IMR-90 (cell line): ENCODE measurements around the gene PRSS50. TPM values are rescaled to one million over a fixed set of nuclear protein-coding genes. Genes with fewer than 3 reads are reported as not detected.

Source experiments
- ATAC-seq: fragments of 200-7000 bp; cut with Tn5 transposase; 2 replicates; pipeline ENCODE4 v1.9.1; 2020; ENCODE audit warnings: low read depth, mild to moderate bottlenecking, moderate library complexity
- BruUV-seq: library from RNA; stranded (reverse); fragments of 400-500 nt; replicated peaks from 2 replicates; lab custom pipeline; 2021; lab: Mats Ljungman, UMichigan
- CTCF ChIA-PET: fragments of 300-600 bp; formaldehyde crosslinking; extraction: SDS; loops from one replicate; lab custom pipeline; 2021; ENCODE audit warnings: antibody characterized with exemption; lab: Yijun Ruan, JAX
- POLR2A ChIA-PET: fragments of 300-600 bp; sonication (Branson Sonifier 250); formaldehyde crosslinking; loops from one replicate; lab custom pipeline; 2022; ENCODE audit warnings: antibody characterized with exemption; ENCODE audit not compliant: unreplicated experiment; lab: Charles Lee
- DNase-seq: peaks from one replicate; pipeline ENCODE4 v3.0.0; 2013
- H2AFZ ChIP-seq: replicated peaks from 2 replicates; pipeline ENCODE3; 2013; ENCODE audit warnings: low read length, mild to moderate bottlenecking; ENCODE audit not compliant: poor library complexity
- H2AK5ac ChIP-seq: 2 replicates; pipeline ENCODE4 v1.6.1; 2013; ENCODE audit warnings: low read depth, low read length, inconsistent platforms
- H2AK9ac ChIP-seq: replicated peaks from 2 replicates; pipeline ENCODE3; 2013; ENCODE audit warnings: mild to moderate bottlenecking, low read depth, low read length, moderate library complexity; ENCODE audit not compliant: poor library complexity
- H2BK120ac ChIP-seq: 2 replicates; pipeline ENCODE4 v1.6.1; 2013; ENCODE audit warnings: low read depth, low read length, inconsistent platforms
- H2BK15ac ChIP-seq: 3 replicates; pipeline ENCODE4 v1.6.1; 2013; ENCODE audit warnings: low read depth, low read length, inconsistent platforms
- H2BK20ac ChIP-seq: 2 replicates; pipeline ENCODE4 v1.6.1; 2013; ENCODE audit warnings: low read depth, mild to moderate bottlenecking, inconsistent platforms, low read length, moderate library complexity
- H2BK5ac ChIP-seq: 2 replicates; pipeline ENCODE4 v1.6.1; 2013; ENCODE audit warnings: mild to moderate bottlenecking, low read depth, low read length, inconsistent platforms; ENCODE audit not compliant: poor library complexity, severe bottlenecking
- H3K14ac ChIP-seq: replicated peaks from 2 replicates; pipeline ENCODE4 v1.6.1; 2013; ENCODE audit warnings: low read depth, low read length, inconsistent platforms
- H3K18ac ChIP-seq: 2 replicates; pipeline ENCODE4 v1.6.1; 2013; ENCODE audit warnings: low read depth, low read length, control low read depth
- H3K23ac ChIP-seq: 2 replicates; pipeline ENCODE4 v1.6.1; 2013; ENCODE audit warnings: low read depth, low read length, inconsistent platforms
- H3K27ac ChIP-seq: 2 replicates; pipeline ENCODE4 v1.5.1; 2013; ENCODE audit warnings: mild to moderate bottlenecking, control low read depth, low read length; ENCODE audit not compliant: insufficient read depth
- H3K27me3 ChIP-seq: 2 replicates; pipeline ENCODE4 v1.6.1; 2013; ENCODE audit warnings: low read length; ENCODE audit not compliant: control insufficient read depth, insufficient read depth
- H3K36me3 ChIP-seq: 2 replicates; pipeline ENCODE4 v1.6.1; 2013; ENCODE audit warnings: low read length, mixed read lengths; ENCODE audit not compliant: control insufficient read depth, insufficient read depth
- H3K4ac ChIP-seq: 2 replicates; pipeline ENCODE4 v1.6.1; 2013; ENCODE audit warnings: low read depth, low read length, inconsistent platforms
- H3K4me1 ChIP-seq: 2 replicates; pipeline ENCODE4 v1.6.1; 2013; ENCODE audit warnings: low read length, mixed read lengths; ENCODE audit not compliant: control insufficient read depth, insufficient read depth
- H3K4me2 ChIP-seq: 2 replicates; pipeline ENCODE4 v1.6.1; 2013; ENCODE audit warnings: low read depth, mild to moderate bottlenecking, control low read depth, low read length, moderate library complexity
- H3K4me3 ChIP-seq: 2 replicates; pipeline ENCODE4 v1.5.1; 2013; ENCODE audit warnings: low read depth, mild to moderate bottlenecking, control low read depth, low read length, moderate library complexity; ENCODE audit not compliant: insufficient read depth
- H3K56ac ChIP-seq: 2 replicates; pipeline ENCODE4 v1.6.1; 2013; ENCODE audit warnings: low read length, inconsistent platforms; ENCODE audit not compliant: insufficient read depth; ENCODE audit errors: extremely low read depth
- H3K79me1 ChIP-seq, 2 experiments: 2 replicates each; pipeline ENCODE4 v1.6.1; 2013; ENCODE audit warnings: low read length in 2 of 2, inconsistent platforms in 1 of 2, low read depth in 1 of 2
- H3K9ac ChIP-seq: 2 replicates; pipeline ENCODE4 v1.6.1; 2013; ENCODE audit warnings: low read depth, low read length, control low read depth
- H3K9me1 ChIP-seq: 2 replicates; pipeline ENCODE4 v1.6.1; 2013; ENCODE audit warnings: low read length, inconsistent platforms; ENCODE audit not compliant: insufficient read depth
- H3K9me3 ChIP-seq: 2 replicates; pipeline ENCODE4 v1.6.1; 2013; ENCODE audit warnings: low read length; ENCODE audit not compliant: control insufficient read depth, insufficient read depth
- H4K20me1 ChIP-seq: 2 replicates; pipeline ENCODE4 v1.6.1; 2013; ENCODE audit warnings: low read length, inconsistent platforms; ENCODE audit not compliant: insufficient read depth
- H4K5ac ChIP-seq: 2 replicates; pipeline ENCODE4 v1.6.1; 2013; ENCODE audit warnings: mild to moderate bottlenecking, low read depth, low read length, control low read depth
- H4K8ac ChIP-seq, 2 experiments: 2 replicates each; pipeline ENCODE4 v1.6.1; 2013; ENCODE audit warnings: low read depth in 2 of 2, low read length in 2 of 2, control low read depth in 1 of 2, inconsistent platforms in 1 of 2
- H4K91ac ChIP-seq: 2 replicates; pipeline ENCODE4 v1.6.1; 2013; ENCODE audit warnings: low read depth, low read length, inconsistent platforms; ENCODE audit not compliant: insufficient read depth
- BHLHE40 ChIP-seq: fragments of 150-350 bp; IDR thresholded peaks from 2 replicates; pipeline ENCODE4 v1.6.1; 2016; ENCODE audit warnings: mild to moderate bottlenecking, low read depth, low read length
- CHD1 ChIP-seq: IDR thresholded peaks from 2 replicates; pipeline ENCODE4 v1.6.1; 2012; ENCODE audit warnings: low read depth, low read length, improper control_type of control experiment
- MAZ ChIP-seq: IDR thresholded peaks from 2 replicates; pipeline ENCODE4 v1.6.1; 2012; ENCODE audit warnings: low read depth, mild to moderate bottlenecking, low read length, improper control_type of control experiment, moderate library complexity, borderline replicate concordance
- MXI1 ChIP-seq: IDR thresholded peaks from 2 replicates; pipeline ENCODE4 v1.6.1; 2012; ENCODE audit warnings: low read depth, mild to moderate bottlenecking, low read length, moderate library complexity, borderline replicate concordance
- POLR2A ChIP-seq: IDR thresholded peaks from 2 replicates; pipeline ENCODE4 v1.6.1; 2012; ENCODE audit warnings: mild to moderate bottlenecking, low read depth, low read length
- RAD21 ChIP-seq: IDR thresholded peaks from 2 replicates; pipeline ENCODE4 v1.6.1; 2012; ENCODE audit warnings: low read length, improper control_type of control experiment
- WGBS, 2 experiments: methylation state at CpG; one replicate each; pipeline versions ENCODE4 v1.1.5 to v1.1.7; 2013; ENCODE audit warnings: missing lambda C conversion rate in 2 of 2; ENCODE audit not compliant: insufficient read length in 1 of 2; ENCODE audit errors: extremely low coverage in 2 of 2; 5-methylcytosine and 5-hydroxymethylcytosine counted together
- dilution Hi-C: fragments of 300-500 bp; cut with HindIII; formaldehyde crosslinking; loops from one replicate; pipeline ENCODE4 v1.14.3; 2018; ENCODE audit warnings: low sequenced_read_pairs; ENCODE audit not compliant: unreplicated experiment
- in situ Hi-C: fragments of 300-500 bp; cut with MboI; formaldehyde crosslinking; loops from 3 replicates; pipeline ENCODE4 v1.14.3; 2019; ENCODE audit warnings: low sequenced_read_pairs, inconsistent platforms, mixed read lengths
- intact Hi-C: fragments of 100-400 bp; cut with micrococcal nuclease; formaldehyde crosslinking; loops from 2 replicates; pipeline ENCODE4 v1.10.0; 2022
- polyA plus RNA-seq, 3 experiments: library from polyadenylated mRNA; depleted of rRNA; stranded (reverse); fragments of >200 nt; gene quantifications; 2 replicates each; pipeline ENCODE4 v1.2.3, GENCODE V29; 2012; ENCODE audit warnings: low replicate concordance in 1 of 3
- total RNA-seq: library from RNA; depleted of rRNA; stranded (reverse); fragments of >200 nt; gene quantifications from 2 replicates; pipeline ENCODE4 v1.2.3, GENCODE V29; 2012
- TF ChIP-seq, protein P1 (sequence below): fragments of 150-350 bp; IDR thresholded peaks from 2 replicates; pipeline ENCODE4 v1.6.1; 2016; ENCODE audit warnings: low read depth, mild to moderate bottlenecking, low read length, moderate library complexity, borderline replicate concordance
- TF ChIP-seq, protein P2 (sequence below): fragments of 150-350 bp; IDR thresholded peaks from 2 replicates; pipeline ENCODE4 v1.6.1; 2017; ENCODE audit warnings: mild to moderate bottlenecking, antibody characterized with exemption, low read length, low read depth

Gene PRSS50
- total and polyA plus RNA-seq, 2 of the 4 experiments (the other 2 are of a cell fraction): not detected

DNA sequence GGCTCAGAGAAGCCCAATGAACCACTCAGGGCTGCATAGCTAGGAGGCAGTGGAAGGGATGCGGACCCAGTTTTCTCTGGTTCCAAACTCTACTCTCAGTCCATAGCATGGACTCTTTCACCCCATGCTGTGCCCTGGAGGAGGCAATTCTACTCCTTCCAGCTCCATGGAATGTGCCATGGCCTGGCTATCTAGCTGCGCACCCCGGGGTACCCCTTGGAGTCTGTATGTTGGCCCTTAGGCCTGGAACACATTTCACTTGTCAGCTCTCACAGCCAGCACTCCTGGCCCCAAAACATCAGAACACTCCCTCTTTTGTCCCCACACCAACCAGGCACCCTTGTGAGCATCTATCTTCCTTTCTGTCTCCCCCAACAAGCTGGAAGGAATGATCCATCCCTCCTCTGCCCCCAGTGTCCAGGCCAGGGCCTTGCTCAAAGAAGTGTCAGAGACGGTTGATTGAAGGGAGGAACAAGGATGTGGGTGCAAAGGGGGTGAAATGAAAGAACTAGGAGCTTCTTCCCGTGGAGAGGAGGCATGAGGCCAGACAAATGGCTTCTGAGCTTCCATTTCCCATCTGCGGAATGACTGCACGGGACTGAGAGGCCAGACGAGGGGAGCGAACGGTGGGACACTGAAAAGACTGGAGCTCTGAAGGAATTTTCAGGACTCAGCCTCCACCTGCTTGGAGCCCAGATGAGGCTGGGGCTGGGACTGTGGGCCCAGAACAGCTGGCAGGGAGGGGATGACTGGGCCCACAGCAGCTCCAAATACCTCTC lies 2.8 kb downstream of the PRSS50 start:
- Histone ChIP-seq H4K91ac (no peak overlapping the region), H3K14ac (no peak overlapping the region), H3K27ac (no peak overlapping the region), H3K36me3 (no peaks in the 10 kb centered on the region), H2BK5ac (no peak overlapping the region), H3K9me3 (no peaks in the 10 kb centered on the region), H3K18ac (no peak overlapping the region), H3K4me3 (no peak overlapping the region), H2AFZ (no peak overlapping the region), H2BK15ac (no peak overlapping the region), H4K5ac (no peak overlapping the region), H3K23ac (no peak overlapping the region), H3K9me1 (no peaks in the 10 kb centered on the region), H3K79me1 (no peaks in the 10 kb centered on the region), H3K4ac (no peak overlapping the region), H4K20me1 (no peaks in the 10 kb centered on the region), H3K27me3 (peaks cover 56% of the 10 kb centered on the region), H3K56ac (no peak overlapping the region), H2BK20ac (no peak overlapping the region), H4K8ac (no peak overlapping the region), H2AK9ac (no peak overlapping the region), H3K4me1 (no peaks in the 10 kb centered on the region), H3K4me2 (no peak overlapping the region), H2BK120ac (no peak overlapping the region), H3K9ac (no peak overlapping the region), H2AK5ac (no peak overlapping the region)
- ATAC-seq (no peak), DNase-seq (no peak)
- BruUV-seq: no TSS peak
- dilution Hi-C loops: no loop called here
- TF ChIP-seq, protein P1, sequence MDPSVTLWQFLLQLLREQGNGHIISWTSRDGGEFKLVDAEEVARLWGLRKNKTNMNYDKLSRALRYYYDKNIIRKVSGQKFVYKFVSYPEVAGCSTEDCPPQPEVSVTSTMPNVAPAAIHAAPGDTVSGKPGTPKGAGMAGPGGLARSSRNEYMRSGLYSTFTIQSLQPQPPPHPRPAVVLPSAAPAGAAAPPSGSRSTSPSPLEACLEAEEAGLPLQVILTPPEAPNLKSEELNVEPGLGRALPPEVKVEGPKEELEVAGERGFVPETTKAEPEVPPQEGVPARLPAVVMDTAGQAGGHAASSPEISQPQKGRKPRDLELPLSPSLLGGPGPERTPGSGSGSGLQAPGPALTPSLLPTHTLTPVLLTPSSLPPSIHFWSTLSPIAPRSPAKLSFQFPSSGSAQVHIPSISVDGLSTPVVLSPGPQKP: no peak
- TF ChIP-seq MXI1 (no peak), CHD1 (no peak), BHLHE40 (no peak), RAD21 (no peak), POLR2A (no peak), MAZ (no peak)
- TF ChIP-seq, protein P2, sequence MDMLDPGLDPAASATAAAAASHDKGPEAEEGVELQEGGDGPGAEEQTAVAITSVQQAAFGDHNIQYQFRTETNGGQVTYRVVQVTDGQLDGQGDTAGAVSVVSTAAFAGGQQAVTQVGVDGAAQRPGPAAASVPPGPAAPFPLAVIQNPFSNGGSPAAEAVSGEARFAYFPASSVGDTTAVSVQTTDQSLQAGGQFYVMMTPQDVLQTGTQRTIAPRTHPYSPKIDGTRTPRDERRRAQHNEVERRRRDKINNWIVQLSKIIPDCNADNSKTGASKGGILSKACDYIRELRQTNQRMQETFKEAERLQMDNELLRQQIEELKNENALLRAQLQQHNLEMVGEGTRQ: no peak
- whole genome bisulfite sequencing, 2 experiments: 57% methylated on average over 5 of the region's 10 CpGs; no CpG with 5 or more reads in 1 of the 2 experiments
- in situ Hi-C loops: loop anchor here (25.0 kb wide), 1 partner anchor 647 kb away; no protein-coding TSS in a partner anchor
- intact Hi-C loops: no loop called here
- ChIA-PET POLR2A (no interaction called here), CTCF (no interaction called here)
